Peyer's patch (tissue), 4 donors: ENCODE results near the gene ACY1.

ENCODE experiments used
- POLR2A ChIP-seq, 2 donors: fragments of 450-650 bp; IDR thresholded peaks; one replicate each; pipeline ENCODE4 v1.5.1; 2017; ENCODE audit warnings: antibody characterized with exemption in 2 of 2, mild to moderate bottlenecking in 2 of 2, moderate library complexity in 2 of 2
- TF ChIP-seq, protein P1 (sequence below), 6 experiments: fragments of 450-650 bp in 4 of 6; fragments of 200-600 bp in 2 of 6; sonication (generic) in 1 of 6; IDR thresholded peaks; one replicate each; pipeline ENCODE4 v1.5.1; 2017 to 2019; ENCODE audit warnings: antibody characterized with exemption in 6 of 6, mild to moderate bottlenecking in 3 of 6, moderate library complexity in 1 of 6

DNA sequence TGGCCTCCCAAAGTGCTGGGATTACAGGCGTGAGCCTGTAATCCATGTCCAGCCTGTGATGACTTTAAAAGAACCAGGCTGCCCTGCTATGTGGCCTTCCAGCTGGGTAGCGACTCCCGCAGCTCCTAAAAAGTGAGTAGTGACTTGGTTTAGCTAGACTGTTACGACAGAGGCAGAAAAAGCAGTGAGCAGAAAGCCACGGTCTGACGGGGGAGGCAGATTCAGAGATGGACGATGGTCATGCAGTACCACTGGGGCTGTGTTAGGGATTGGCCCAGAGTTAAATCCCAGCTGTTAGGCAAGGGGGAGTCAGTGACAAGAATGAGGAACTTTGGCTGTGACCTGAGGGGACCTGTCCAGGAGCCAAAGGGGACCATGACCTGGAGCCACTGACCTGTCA, 15.4 kb downstream of the ACY1 start:
- TF ChIP-seq POLR2A (IDR thresholded peaks at IDR 0.05) = no peak
- TF ChIP-seq, protein P1, sequence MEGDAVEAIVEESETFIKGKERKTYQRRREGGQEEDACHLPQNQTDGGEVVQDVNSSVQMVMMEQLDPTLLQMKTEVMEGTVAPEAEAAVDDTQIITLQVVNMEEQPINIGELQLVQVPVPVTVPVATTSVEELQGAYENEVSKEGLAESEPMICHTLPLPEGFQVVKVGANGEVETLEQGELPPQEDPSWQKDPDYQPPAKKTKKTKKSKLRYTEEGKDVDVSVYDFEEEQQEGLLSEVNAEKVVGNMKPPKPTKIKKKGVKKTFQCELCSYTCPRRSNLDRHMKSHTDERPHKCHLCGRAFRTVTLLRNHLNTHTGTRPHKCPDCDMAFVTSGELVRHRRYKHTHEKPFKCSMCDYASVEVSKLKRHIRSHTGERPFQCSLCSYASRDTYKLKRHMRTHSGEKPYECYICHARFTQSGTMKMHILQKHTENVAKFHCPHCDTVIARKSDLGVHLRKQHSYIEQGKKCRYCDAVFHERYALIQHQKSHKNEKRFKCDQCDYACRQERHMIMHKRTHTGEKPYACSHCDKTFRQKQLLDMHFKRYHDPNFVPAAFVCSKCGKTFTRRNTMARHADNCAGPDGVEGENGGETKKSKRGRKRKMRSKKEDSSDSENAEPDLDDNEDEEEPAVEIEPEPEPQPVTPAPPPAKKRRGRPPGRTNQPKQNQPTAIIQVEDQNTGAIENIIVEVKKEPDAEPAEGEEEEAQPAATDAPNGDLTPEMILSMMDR (IDR thresholded peaks at IDR 0.05) = no peak
